CD4-positive, alpha-beta T cell treated with Interleukin-2 at 100 ng/mL for 4 hours (primary cell): ENCODE measurements around the gene CAMK2D.

Experiments used
- DNase-seq: peaks from one replicate; pipeline ENCODE4 v3.0.0-alpha.2; 2020; ENCODE audit warnings: low spot score

Gene CAMK2D

GRCh38 chr4:113604955-113605354, 156.6 kb downstream of the CAMK2D start:
- no peak for DNase-seq

- DNase-seq: no peak
Measured at GRCh38 chr4:113603911-113604310, 157.6 kb downstream of the CAMK2D start.

GRCh38 chr4:113602646-113603228, 158.8 kb downstream of the CAMK2D start:
- DNase-seq: no peak

- no peak for DNase-seq
Measured at GRCh38 chr4:113601636-113602035, 159.9 kb downstream of the CAMK2D start.

GRCh38 chr4:113596396-113596795, 165.1 kb downstream of the CAMK2D start:
- DNase-seq: no peak

GRCh38 chr4:113594231-113594556, 167.3 kb downstream of the CAMK2D start:
- no peak for DNase-seq

- DNase-seq: no peak
Measured at GRCh38 chr4:113593400-113594230, 167.9 kb downstream of the CAMK2D start.

- no peak for DNase-seq
Measured at GRCh38 chr4:113591982-113592381, 169.6 kb downstream of the CAMK2D start.

GRCh38 chr4:113588895-113589668, 172.5 kb downstream of the CAMK2D start:
- no peak for DNase-seq

GRCh38 chr4:113587640-113588275, 173.8 kb downstream of the CAMK2D start:
- DNase-seq: no peak

GRCh38 chr4:113587156-113587555, 174.4 kb downstream of the CAMK2D start:
- no peak for DNase-seq

GRCh38 chr4:113586072-113586471, 175.5 kb downstream of the CAMK2D start:
- no peak for DNase-seq

GRCh38 chr4:113584407-113585150, 177.0 kb downstream of the CAMK2D start:
- DNase-seq: no peak

GRCh38 chr4:113582737-113583136, 178.8 kb downstream of the CAMK2D start:
- DNase-seq: no peak

- no peak for DNase-seq
Measured at GRCh38 chr4:113579360-113579759, 182.2 kb downstream of the CAMK2D start.

- no peak for DNase-seq
Measured at GRCh38 chr4:113576947-113577678, 184.4 kb downstream of the CAMK2D start.

- DNase-seq: no peak
Measured at GRCh38 chr4:113575401-113575800, 186.1 kb downstream of the CAMK2D start.

- DNase-seq: no peak
Measured at GRCh38 chr4:113574636-113575103, 186.9 kb downstream of the CAMK2D start.

GRCh38 chr4:113572620-113573019, 188.9 kb downstream of the CAMK2D start:
- DNase-seq: no peak

GRCh38 chr4:113566015-113566795, 195.3 kb downstream of the CAMK2D start:
- DNase-seq: no peak
